WI38 (cell line): ENCODE measurements around the gene ODAD4.

ENCODE experiments used
- H3K4me3 ChIP-seq: 2 replicates; pipeline ENCODE4 v1.5.1; 2011; ENCODE audit warnings: low read depth, mild to moderate bottlenecking, control low read depth, low read length
- TF ChIP-seq, protein P1 (sequence below): IDR thresholded peaks from 2 replicates; pipeline ENCODE4 v1.5.1; 2012; ENCODE audit warnings: low read depth, mild to moderate bottlenecking, control low read depth, low read length

The ODAD4 gene

DNA sequence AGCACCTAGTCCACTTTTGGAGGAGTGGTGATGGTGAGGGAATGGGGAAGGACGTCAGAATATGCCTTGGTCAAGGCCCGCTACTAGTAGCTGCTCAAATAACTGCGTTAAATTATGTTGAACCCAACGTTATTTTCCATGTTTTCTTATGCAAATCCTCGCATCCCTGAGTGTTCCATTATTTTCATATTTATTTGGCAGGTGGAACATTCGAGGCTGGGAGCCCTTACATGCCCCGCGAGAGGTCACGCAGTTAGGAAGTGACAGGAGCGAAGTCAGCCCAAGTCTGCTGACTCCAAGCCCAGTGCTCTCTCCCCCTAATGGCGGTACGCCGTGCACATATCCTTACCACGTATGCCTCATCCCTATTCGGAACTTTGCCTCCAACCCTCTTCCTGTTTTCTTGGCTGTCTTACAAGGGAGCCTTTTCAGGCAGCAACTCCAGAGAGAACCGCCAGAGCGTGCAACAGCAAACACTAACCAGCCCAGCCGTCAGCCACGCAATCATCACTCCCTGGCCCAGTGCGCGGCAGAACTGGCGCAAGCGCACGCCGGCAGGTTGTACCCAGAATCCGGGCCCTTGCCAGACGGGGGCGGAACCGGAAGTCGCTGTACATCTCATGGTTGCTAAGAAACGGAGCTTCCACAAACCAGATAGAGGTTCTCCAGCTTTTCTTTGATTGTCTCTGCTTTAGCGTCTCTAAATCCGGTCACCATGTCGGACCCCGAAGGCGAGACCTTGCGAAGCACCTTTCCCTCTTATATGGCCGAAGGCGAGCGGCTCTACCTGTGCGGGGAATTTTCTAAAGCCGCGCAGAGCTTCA, at the start of gene ODAD4:
TSS of gene ODAD4 (plus strand) at position 609 of the 824 bp plus-strand sequence. CDS start at position 716, 107 bp downstream.
- peak within 1 kb of the TSS; percentile 63 for H3K4me3 ChIP-seq
- TF ChIP-seq, protein P1, sequence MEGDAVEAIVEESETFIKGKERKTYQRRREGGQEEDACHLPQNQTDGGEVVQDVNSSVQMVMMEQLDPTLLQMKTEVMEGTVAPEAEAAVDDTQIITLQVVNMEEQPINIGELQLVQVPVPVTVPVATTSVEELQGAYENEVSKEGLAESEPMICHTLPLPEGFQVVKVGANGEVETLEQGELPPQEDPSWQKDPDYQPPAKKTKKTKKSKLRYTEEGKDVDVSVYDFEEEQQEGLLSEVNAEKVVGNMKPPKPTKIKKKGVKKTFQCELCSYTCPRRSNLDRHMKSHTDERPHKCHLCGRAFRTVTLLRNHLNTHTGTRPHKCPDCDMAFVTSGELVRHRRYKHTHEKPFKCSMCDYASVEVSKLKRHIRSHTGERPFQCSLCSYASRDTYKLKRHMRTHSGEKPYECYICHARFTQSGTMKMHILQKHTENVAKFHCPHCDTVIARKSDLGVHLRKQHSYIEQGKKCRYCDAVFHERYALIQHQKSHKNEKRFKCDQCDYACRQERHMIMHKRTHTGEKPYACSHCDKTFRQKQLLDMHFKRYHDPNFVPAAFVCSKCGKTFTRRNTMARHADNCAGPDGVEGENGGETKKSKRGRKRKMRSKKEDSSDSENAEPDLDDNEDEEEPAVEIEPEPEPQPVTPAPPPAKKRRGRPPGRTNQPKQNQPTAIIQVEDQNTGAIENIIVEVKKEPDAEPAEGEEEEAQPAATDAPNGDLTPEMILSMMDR: peak; percentile 31; the same call in 1 of the 2 replicates

DNA sequence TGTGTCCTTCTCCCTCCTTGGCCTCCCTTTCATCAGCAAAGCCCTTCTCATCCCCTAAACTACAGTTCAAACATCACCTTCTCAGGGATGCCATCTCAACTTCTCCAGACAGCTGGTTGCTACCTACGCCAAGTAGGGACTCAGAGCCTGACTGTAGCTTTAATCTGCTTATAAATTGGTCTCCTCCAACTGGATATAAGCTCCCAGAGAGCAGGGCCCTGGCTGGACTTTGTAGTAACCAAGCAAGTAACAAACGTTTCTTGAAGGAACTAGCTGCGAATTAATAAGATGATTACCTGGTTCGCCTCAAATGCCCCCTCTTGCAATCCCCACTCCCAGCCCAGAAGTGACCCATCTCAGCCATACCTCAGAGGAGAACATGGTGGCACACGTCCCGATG, 47.7 kb upstream of the ODAD4 start:
- TF ChIP-seq, protein P1: no peak
- no peak overlapping the region for H3K4me3 ChIP-seq

DNA sequence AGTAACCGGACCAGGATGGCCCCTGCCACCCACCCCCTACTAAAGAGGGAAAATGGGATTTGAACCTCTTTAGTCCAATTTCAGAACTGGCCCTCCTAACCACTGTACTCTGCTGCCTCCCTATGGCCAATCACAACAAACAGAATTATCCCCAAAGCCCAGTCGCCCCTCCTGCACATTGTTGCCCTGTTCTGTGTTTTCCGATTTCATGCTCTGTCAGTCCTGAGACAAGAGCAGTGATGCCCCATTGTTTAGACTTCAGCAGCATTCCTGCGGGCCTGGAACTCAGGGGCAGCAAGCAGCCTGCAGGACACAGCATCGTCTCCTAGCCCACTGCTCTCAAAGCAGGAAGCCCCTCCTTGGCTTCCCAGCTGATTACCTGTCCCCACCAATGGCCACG, 44.7 kb upstream of the ODAD4 start:
- no peak overlapping the region for H3K4me3 ChIP-seq
- TF ChIP-seq, protein P1: no peak

GRCh38 chr17:41888332-41888965, 42.0 kb upstream of the ODAD4 start:
- no peak overlapping the region for H3K4me3 ChIP-seq
- TF ChIP-seq, protein P1: no peak

DNA sequence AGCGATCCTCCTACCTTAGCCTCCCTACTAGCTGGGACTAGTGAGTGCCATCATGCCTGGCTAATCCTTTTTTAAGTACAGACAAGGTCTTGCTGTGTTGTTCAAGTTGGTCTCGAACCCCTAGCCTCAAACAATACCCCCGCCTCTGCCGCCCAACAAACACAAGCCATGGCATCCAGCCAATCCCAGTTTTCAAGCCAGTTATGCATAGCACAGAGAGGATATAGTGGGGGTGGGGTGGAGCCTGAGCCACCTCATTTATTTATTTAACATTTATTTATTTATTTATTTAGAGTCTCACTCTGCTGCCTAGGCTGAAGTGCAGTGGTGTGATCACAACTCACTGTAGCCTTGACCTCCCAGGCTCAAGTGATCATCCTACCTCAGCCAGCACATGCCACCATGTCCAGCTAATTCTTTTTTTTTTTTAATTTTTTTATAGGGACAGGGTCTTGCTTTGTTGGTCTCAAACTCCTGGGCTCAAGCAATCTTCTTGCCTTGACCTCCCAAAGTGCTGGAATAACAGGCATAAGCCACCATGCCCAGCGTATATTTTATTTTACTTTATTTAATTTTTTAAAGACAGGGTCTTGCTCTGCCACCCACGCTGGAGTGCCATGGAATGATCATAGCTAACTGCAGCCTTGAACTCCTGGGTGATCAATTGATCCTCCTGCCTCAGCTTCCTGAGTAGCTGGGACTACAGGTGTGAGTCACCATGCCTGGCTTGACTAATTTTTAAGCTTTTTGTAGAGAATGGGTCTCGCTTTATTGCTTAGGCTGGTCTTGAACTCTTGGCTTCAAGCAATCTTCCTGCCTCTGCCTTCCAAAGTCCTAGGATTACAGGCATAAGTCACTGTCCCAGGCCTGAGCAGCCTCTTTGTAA, 39.0 kb upstream of the ODAD4 start:
- H3K4me3 ChIP-seq: no peak overlapping the region
- TF ChIP-seq, protein P1: no peak

GRCh38 chr17:41892021-41892376, 38.4 kb upstream of the ODAD4 start:
- TF ChIP-seq, protein P1: no peak
- H3K4me3 ChIP-seq: no peak overlapping the region

DNA sequence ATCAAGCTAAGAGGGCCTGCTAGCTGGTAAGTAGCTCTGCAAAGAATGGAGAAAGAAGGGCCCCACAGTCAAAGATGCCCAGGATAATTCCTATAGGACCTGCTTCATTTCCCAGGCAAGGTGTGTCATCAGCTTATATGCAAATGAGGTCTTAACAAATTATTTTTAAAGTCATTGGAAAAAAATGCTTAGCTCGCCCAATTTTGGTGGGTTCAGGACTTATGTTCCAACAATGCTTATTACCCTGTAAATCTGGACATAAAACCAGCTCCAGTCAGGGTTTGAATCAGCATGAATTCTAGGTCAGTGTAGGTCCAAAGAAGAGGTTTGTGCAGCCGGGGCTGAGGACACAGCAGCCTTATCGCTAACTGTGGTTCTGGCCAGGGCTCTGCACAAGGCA, 37.0 kb upstream of the ODAD4 start:
- TF ChIP-seq, protein P1: no peak
- no peak overlapping the region for H3K4me3 ChIP-seq
